Astrocyte (in vitro differentiated cells and primary cell): ENCODE measurements around the gene MARVELD3.
"Not testable (repeated sequence)": the region's sequence is repeated elsewhere in the genome, so short reads cannot be mapped to it uniquely, and the experiment has no call there.

Experiments
- CTCF ChIP-seq: IDR thresholded peaks from 2 replicates; pipeline ENCODE4 v1.5.1; 2011; ENCODE audit warnings: low read depth, mild to moderate bottlenecking, inconsistent platforms, low read length, moderate library complexity; ENCODE audit not compliant: insufficient read depth
- EZH2 ChIP-seq: IDR thresholded peaks from 2 replicates; pipeline ENCODE4 v1.6.1; 2012; ENCODE audit warnings: mild to moderate bottlenecking, low read length, inconsistent platforms; ENCODE audit not compliant: insufficient read depth

- TF ChIP-seq EZH2, CTCF: not testable (repeated sequence)
Observed at GRCh38 chr16:71595340-71595826, 30.6 kb upstream of the MARVELD3 start.
